ENCODE results near the gene EEF2. TPM values are rescaled to one million over a fixed set of nuclear protein-coding genes. Genes with fewer than 3 reads are reported as not detected.

EEF2 gene
- total and polyA plus RNA-seq, 4 donors = 244 to 1,090 (median 818) TPM

DNA sequence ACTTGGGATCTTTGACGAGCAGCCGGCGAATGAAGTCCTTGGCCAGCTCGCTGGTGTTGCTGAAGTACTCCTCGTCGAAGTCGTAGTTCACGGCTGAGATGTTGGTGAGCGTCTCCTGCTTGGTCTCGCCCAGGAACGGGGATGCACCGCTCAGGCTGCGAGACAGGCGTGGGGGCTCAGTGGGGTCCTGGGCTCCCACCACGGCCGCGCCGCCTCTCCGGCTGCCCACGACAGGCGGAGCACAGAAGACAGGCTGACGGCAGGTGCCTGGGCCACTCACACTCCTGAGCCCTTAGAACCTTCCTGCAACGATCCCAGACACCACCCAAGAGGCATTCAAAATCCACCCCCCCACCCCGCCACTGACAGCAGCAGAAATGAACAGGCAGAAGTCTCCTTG is 24.3 kb downstream of the EEF2 start:
- TF ChIP-seq FOXA1 (IDR thresholded peaks at IDR 0.05) (no peak), HNF4A (conservative IDR thresholded peaks at IDR 0.05) (no peak), GABPA (IDR thresholded peaks at IDR 0.05 in 1 of 2, conservative IDR thresholded peaks at IDR 0.05 in 1 of 2) (no peak), YY1 (IDR thresholded peaks at IDR 0.05) (no peak), SP1 (IDR thresholded peaks at IDR 0.05) (no peak), HNF4G (IDR thresholded peaks at IDR 0.05) (no peak), FOXA2 (IDR thresholded peaks at IDR 0.05) (no peak), ZBTB33 (IDR thresholded peaks at IDR 0.05) (no peak), NR2F2 (IDR thresholded peaks at IDR 0.05) (no peak), ATF3 (IDR thresholded peaks at IDR 0.05) (no peak), JUND (IDR thresholded peaks at IDR 0.05) (no peak), RXRA (IDR thresholded peaks at IDR 0.05) (no peak), TAF1 (conservative IDR thresholded peaks at IDR 0.05) (no peak), RAD21 (IDR thresholded peaks at IDR 0.05) (no peak)
- TF ChIP-seq, protein P1, sequence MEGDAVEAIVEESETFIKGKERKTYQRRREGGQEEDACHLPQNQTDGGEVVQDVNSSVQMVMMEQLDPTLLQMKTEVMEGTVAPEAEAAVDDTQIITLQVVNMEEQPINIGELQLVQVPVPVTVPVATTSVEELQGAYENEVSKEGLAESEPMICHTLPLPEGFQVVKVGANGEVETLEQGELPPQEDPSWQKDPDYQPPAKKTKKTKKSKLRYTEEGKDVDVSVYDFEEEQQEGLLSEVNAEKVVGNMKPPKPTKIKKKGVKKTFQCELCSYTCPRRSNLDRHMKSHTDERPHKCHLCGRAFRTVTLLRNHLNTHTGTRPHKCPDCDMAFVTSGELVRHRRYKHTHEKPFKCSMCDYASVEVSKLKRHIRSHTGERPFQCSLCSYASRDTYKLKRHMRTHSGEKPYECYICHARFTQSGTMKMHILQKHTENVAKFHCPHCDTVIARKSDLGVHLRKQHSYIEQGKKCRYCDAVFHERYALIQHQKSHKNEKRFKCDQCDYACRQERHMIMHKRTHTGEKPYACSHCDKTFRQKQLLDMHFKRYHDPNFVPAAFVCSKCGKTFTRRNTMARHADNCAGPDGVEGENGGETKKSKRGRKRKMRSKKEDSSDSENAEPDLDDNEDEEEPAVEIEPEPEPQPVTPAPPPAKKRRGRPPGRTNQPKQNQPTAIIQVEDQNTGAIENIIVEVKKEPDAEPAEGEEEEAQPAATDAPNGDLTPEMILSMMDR (IDR thresholded peaks at IDR 0.05; ENCODE audit: low read depth, low read length, missing input control) = no peak
- TF ChIP-seq, protein P2, sequence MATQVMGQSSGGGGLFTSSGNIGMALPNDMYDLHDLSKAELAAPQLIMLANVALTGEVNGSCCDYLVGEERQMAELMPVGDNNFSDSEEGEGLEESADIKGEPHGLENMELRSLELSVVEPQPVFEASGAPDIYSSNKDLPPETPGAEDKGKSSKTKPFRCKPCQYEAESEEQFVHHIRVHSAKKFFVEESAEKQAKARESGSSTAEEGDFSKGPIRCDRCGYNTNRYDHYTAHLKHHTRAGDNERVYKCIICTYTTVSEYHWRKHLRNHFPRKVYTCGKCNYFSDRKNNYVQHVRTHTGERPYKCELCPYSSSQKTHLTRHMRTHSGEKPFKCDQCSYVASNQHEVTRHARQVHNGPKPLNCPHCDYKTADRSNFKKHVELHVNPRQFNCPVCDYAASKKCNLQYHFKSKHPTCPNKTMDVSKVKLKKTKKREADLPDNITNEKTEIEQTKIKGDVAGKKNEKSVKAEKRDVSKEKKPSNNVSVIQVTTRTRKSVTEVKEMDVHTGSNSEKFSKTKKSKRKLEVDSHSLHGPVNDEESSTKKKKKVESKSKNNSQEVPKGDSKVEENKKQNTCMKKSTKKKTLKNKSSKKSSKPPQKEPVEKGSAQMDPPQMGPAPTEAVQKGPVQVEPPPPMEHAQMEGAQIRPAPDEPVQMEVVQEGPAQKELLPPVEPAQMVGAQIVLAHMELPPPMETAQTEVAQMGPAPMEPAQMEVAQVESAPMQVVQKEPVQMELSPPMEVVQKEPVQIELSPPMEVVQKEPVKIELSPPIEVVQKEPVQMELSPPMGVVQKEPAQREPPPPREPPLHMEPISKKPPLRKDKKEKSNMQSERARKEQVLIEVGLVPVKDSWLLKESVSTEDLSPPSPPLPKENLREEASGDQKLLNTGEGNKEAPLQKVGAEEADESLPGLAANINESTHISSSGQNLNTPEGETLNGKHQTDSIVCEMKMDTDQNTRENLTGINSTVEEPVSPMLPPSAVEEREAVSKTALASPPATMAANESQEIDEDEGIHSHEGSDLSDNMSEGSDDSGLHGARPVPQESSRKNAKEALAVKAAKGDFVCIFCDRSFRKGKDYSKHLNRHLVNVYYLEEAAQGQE (IDR thresholded peaks at IDR 0.05) = no peak
- H3K9ac ChIP-seq (ENCODE audit: low read depth in 1 of 2, low read length in 2 of 2) = no peak overlapping the region
- whole genome bisulfite sequencing = 97% methylated on average over 24 of the region's 24 CpGs
- peaks cover 6 to 69% (median 42%) of the 10 kb centered on the region in 4 donors for H3K36me3 ChIP-seq (ENCODE audit: control insufficient read depth in 4 of 4, insufficient read depth in 3 of 4, low read depth in 1 of 4, low read length in 3 of 4)
- no peaks in the 10 kb centered on the region for H3K9me3 ChIP-seq (ENCODE audit: control insufficient read depth in 4 of 4, low read length in 3 of 4)
- no peak for DNase-seq (ENCODE audit: low spot score)
- no peaks in the 10 kb centered on the region for H3K4me1 ChIP-seq (ENCODE audit: control insufficient read depth in 4 of 4, insufficient read depth in 4 of 4, low read length in 3 of 4)
- H3K27ac ChIP-seq (ENCODE audit: low read depth in 1 of 2, low read length in 2 of 2) = no peak overlapping the region
- no peaks in the 10 kb centered on the region for H3K27me3 ChIP-seq (ENCODE audit: control insufficient read depth in 4 of 4, insufficient read depth in 4 of 4, low read length in 3 of 4)
- H3K4me3 ChIP-seq (ENCODE audit: low read depth in 1 of 3, low read length in 3 of 3) = no peak overlapping the region

- Histone ChIP-seq H3K36me3 (ENCODE audit: control insufficient read depth in 4 of 4, insufficient read depth in 3 of 4, low read depth in 1 of 4, low read length in 3 of 4) (peaks cover 6 to 63% (median 41%) of the 10 kb centered on the region in 4 donors), H3K9me3 (ENCODE audit: control insufficient read depth in 4 of 4, low read length in 3 of 4) (no peaks in the 10 kb centered on the region), H3K4me1 (ENCODE audit: control insufficient read depth in 4 of 4, insufficient read depth in 4 of 4, low read length in 3 of 4) (no peaks in the 10 kb centered on the region), H3K27ac (ENCODE audit: low read depth in 1 of 2, low read length in 2 of 2) (no peak overlapping the region), H3K9ac (ENCODE audit: low read depth in 1 of 2, low read length in 2 of 2) (no peak overlapping the region), H3K4me3 (ENCODE audit: low read depth in 1 of 3, low read length in 3 of 3) (no peak overlapping the region), H3K27me3 (ENCODE audit: control insufficient read depth in 4 of 4, insufficient read depth in 4 of 4, low read length in 3 of 4) (no peaks in the 10 kb centered on the region)
- WGBS = 98% methylated on average over 15 of the region's 15 CpGs
- no peak for DNase-seq (ENCODE audit: low spot score)
- TF ChIP-seq HNF4A (conservative IDR thresholded peaks at IDR 0.05) (no peak), SP1 (IDR thresholded peaks at IDR 0.05) (no peak), YY1 (IDR thresholded peaks at IDR 0.05) (no peak), NR2F2 (IDR thresholded peaks at IDR 0.05) (no peak), RAD21 (IDR thresholded peaks at IDR 0.05) (no peak), EGR1 (IDR thresholded peaks at IDR 0.05; ENCODE audit: low read depth in 2 of 2) (no peak)
- TF ChIP-seq, protein P2 (IDR thresholded peaks at IDR 0.05) = no peak
- TF ChIP-seq, protein P3, sequence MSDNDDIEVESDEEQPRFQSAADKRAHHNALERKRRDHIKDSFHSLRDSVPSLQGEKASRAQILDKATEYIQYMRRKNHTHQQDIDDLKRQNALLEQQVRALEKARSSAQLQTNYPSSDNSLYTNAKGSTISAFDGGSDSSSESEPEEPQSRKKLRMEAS (IDR thresholded peaks at IDR 0.05) = no peak
- TF ChIP-seq, protein P1 (IDR thresholded peaks at IDR 0.05; ENCODE audit: low read depth, low read length, missing input control) = no peak
These were observed 25.5 kb downstream of the EEF2 start for GRCh38 chr19:3959766-3960131.
